ENCODE measurements around the gene NOXO1. TPM values are rescaled to one million over a fixed set of nuclear protein-coding genes. Genes with fewer than 3 reads are reported as not detected.

NOXO1 gene
- total and polyA plus RNA-seq, 7 experiments from 2014 or later = 0.17 to 1.3 (median 0.76) TPM

- ChIA-PET POLR2A (interaction anchor here (1.2 to 3.7 kb wide), 7 partner anchors 8 to 162 kb away, joined by 3 to 30 read pairs (median 8); partner anchors contain the start of genes GFER, NDUFB10, RNF151 and RPS2), CTCF (interaction anchor here (0.5 kb wide), 1 partner anchor 889 kb away, joined by 3 read pairs; no protein-coding TSS in a partner anchor)
- intact Hi-C loops (cut with micrococcal nuclease) = loop anchor here in 1 of 2 donors (10.0 kb wide), 1 partner anchor 231 kb away; the partner anchor contains the start of gene E4F1
- Histone ChIP-seq H3K4me1 (ENCODE audit: control insufficient read depth in 2 of 2, insufficient read depth in 2 of 2, low read length in 2 of 2) (peaks cover 15 to 16% of the 10 kb centered on the region in 2 donors), H3K4me3 (ENCODE audit: low read length) (no peak overlapping the region), H3K27me3 (ENCODE audit: control insufficient read depth in 2 of 2, insufficient read depth in 2 of 2, low read length in 2 of 2) (peaks cover 0 to 3% of the 10 kb centered on the region in 2 donors), H3K9me3 (ENCODE audit: control insufficient read depth in 2 of 3, low read length in 3 of 3) (no peaks in the 10 kb centered on the region), H3K36me3 (ENCODE audit: control insufficient read depth in 2 of 3, insufficient read depth in 3 of 3, low read length in 3 of 3) (peaks cover 0 to 20% (median 0%) of the 10 kb centered on the region in 3 experiments), H3K27ac (ENCODE audit: low read depth, low read length) (peak overlapping the region; percentile 33)
- H3K4me3 Mint-ChIP-seq = peak overlapping the region in 6 of 10 donors; percentile 4 to 70 (median 27)
- peaks cover 3 to 30% (median 22%) of the 10 kb centered on the region in 7 donors for H3K4me1 Mint-ChIP-seq
- peaks cover 0 to 9% (median 6%) of the 10 kb centered on the region in 5 donors for H3K36me3 Mint-ChIP-seq
- peak overlapping the region in 8 of 9 donors; percentile 37 to 90 (median 68) for H3K27ac Mint-ChIP-seq
- DNase-seq (no peak), ATAC-seq (no peak)
- no peaks in the 10 kb centered on the region for H3K9me3 Mint-ChIP-seq
- H3K27me3 Mint-ChIP-seq = peaks cover 4 to 7% (median 6%) of the 10 kb centered on the region in 5 donors
Observed at GRCh38 chr16:1993731-1994131, 12.5 kb upstream of the NOXO1 start.

GRCh38 chr16:1992704-1993317 lies 11.5 kb upstream of the NOXO1 start:
- POLR2A ChIA-PET = interaction anchor here (0.7 to 3.7 kb wide), 10 partner anchors 9 to 163 kb away, joined by 3 to 39 read pairs (median 7); partner anchors contain the start of genes GFER, NDUFB10, NOXO1 and RNF151

GRCh38 chr16:1991948-1992703 lies 10.9 kb upstream of the NOXO1 start:
- CTCF ChIA-PET = interaction anchor here (1.0 kb wide), 1 partner anchor 163 kb away, joined by 3 read pairs; the partner anchor contains the start of gene TRAF7
- Mint-ChIP-seq H3K27me3 (peaks cover 8 to 14% (median 10%) of the 10 kb centered on the region in 5 donors), H3K36me3 (peaks cover 0 to 5% (median under 1%) of the 10 kb centered on the region in 5 donors), H3K4me3 (peak overlapping the region in 9 of 10 donors; percentile 45 to 82 (median 75)), H3K4me1 (peaks cover 5 to 33% (median 22%) of the 10 kb centered on the region in 7 donors), H3K9me3 (no peaks in the 10 kb centered on the region), H3K27ac (peak overlapping the region in 7 of 9 donors; percentile 22 to 82 (median 62))
- ATAC-seq = peak; percentile 95
- Histone ChIP-seq H3K4me3 (ENCODE audit: low read length) (peak overlapping the region; percentile 39), H3K27ac (ENCODE audit: low read depth, low read length) (peak overlapping the region; percentile 54), H3K27me3 (ENCODE audit: control insufficient read depth in 2 of 2, insufficient read depth in 2 of 2, low read length in 2 of 2) (peaks cover 0 to 3% of the 10 kb centered on the region in 2 donors), H3K36me3 (ENCODE audit: control insufficient read depth in 2 of 3, insufficient read depth in 3 of 3, low read length in 3 of 3) (peaks cover 0 to 6% (median 0%) of the 10 kb centered on the region in 3 experiments), H3K4me1 (ENCODE audit: control insufficient read depth in 2 of 2, insufficient read depth in 2 of 2, low read length in 2 of 2) (peaks cover 15 to 16% of the 10 kb centered on the region in 2 donors), H3K9me3 (ENCODE audit: control insufficient read depth in 2 of 3, low read length in 3 of 3) (no peaks in the 10 kb centered on the region)
- POLR2A ChIA-PET = interaction anchor here (0.7 to 3.7 kb wide), 10 partner anchors 8 to 164 kb away, joined by 3 to 39 read pairs (median 5); partner anchors contain the start of genes GFER, NDUFB10, NOXO1 and RNF151
- intact Hi-C loops (cut with micrococcal nuclease) = loop anchor here (1.0 to 10.0 kb wide), 8 partner anchors 8 to 233 kb away; partner anchors contain the start of genes GFER (in 2 of the 2), MSRB1 (in 2 of the 2), ZNF598 (in 2 of the 2) and E4F1 (in 1 of the 2)
- peak; percentile 85 to 98 (median 92) for DNase-seq

More at GRCh38 chr16:1992704-1993317, 11.5 kb upstream of the NOXO1 start:
- Mint-ChIP-seq H3K27me3 (peaks cover 8 to 12% (median 10%) of the 10 kb centered on the region in 5 donors), H3K4me1 (peaks cover 5 to 33% (median 22%) of the 10 kb centered on the region in 7 donors), H3K36me3 (peaks cover 0 to 5% (median 4%) of the 10 kb centered on the region in 5 donors), H3K9me3 (no peaks in the 10 kb centered on the region), H3K4me3 (no peak overlapping the region), H3K27ac (peak overlapping the region in 1 of 9 donors; percentile 58)
- H3K4me3 ChIP-seq (ENCODE audit: low read length) = no peak overlapping the region
- intact Hi-C loops (cut with micrococcal nuclease) = loop anchor here (1.0 to 10.0 kb wide), 7 partner anchors 9 to 232 kb away; partner anchors contain the start of genes GFER (in 2 of the 2), MSRB1 (in 2 of the 2), ZNF598 (in 2 of the 2) and E4F1 (in 1 of the 2)
- CTCF ChIA-PET = interaction anchor here (1.0 kb wide), 1 partner anchor 163 kb away, joined by 3 read pairs; the partner anchor contains the start of gene TRAF7
- peak overlapping the region; percentile 33 for H3K27ac ChIP-seq (ENCODE audit: low read depth, low read length)
- DNase-seq (no peak), ATAC-seq (no peak)
- H3K4me1 ChIP-seq (ENCODE audit: control insufficient read depth in 2 of 2, insufficient read depth in 2 of 2, low read length in 2 of 2) = peaks cover 15 to 16% of the 10 kb centered on the region in 2 donors
- H3K36me3 ChIP-seq (ENCODE audit: control insufficient read depth in 2 of 3, insufficient read depth in 3 of 3, low read length in 3 of 3) = peaks cover 0 to 11% (median 0%) of the 10 kb centered on the region in 3 experiments
- peaks cover 0 to 3% of the 10 kb centered on the region in 2 donors for H3K27me3 ChIP-seq (ENCODE audit: control insufficient read depth in 2 of 2, insufficient read depth in 2 of 2, low read length in 2 of 2)
- no peaks in the 10 kb centered on the region for H3K9me3 ChIP-seq (ENCODE audit: control insufficient read depth in 2 of 3, low read length in 3 of 3)

GRCh38 chr16:1991588-1991947 lies 10.3 kb upstream of the NOXO1 start:
- peak overlapping the region in 6 of 9 donors; percentile 62 to 82 (median 72) for H3K27ac Mint-ChIP-seq
- peak overlapping the region; percentile 54 for H3K27ac ChIP-seq (ENCODE audit: low read depth, low read length)
- peak overlapping the region; percentile 68 to 83 (median 77) for H3K4me3 Mint-ChIP-seq
- H3K4me3 ChIP-seq (ENCODE audit: low read length) = peak overlapping the region; percentile 39
- H3K4me1 ChIP-seq (ENCODE audit: control insufficient read depth in 2 of 2, insufficient read depth in 2 of 2, low read length in 2 of 2) = peaks cover 15 to 16% of the 10 kb centered on the region in 2 donors
- intact Hi-C loops (cut with micrococcal nuclease) = loop anchor here (2.0 to 10.0 kb wide), 2 partner anchors 27 to 233 kb away; partner anchors contain the start of genes E4F1 (in 1 of the 2) and RPS2 (in 1 of the 2)
- CTCF ChIA-PET = no interaction called here
- ATAC-seq = no peak
- peaks cover 5 to 33% (median 22%) of the 10 kb centered on the region in 7 donors for H3K4me1 Mint-ChIP-seq
- peaks cover 8 to 14% (median 12%) of the 10 kb centered on the region in 5 donors for H3K27me3 Mint-ChIP-seq
- no peaks in the 10 kb centered on the region for H3K9me3 ChIP-seq (ENCODE audit: control insufficient read depth in 2 of 3, low read length in 3 of 3)
- H3K36me3 ChIP-seq (ENCODE audit: control insufficient read depth in 2 of 3, insufficient read depth in 3 of 3, low read length in 3 of 3) = peaks cover 0 to 4% (median 0%) of the 10 kb centered on the region in 3 experiments
- DNase-seq = no peak
- POLR2A ChIA-PET = interaction anchor here (1.0 to 3.7 kb wide), 11 partner anchors 9 to 691 kb away, joined by 3 to 39 read pairs (median 4); partner anchors contain the start of genes KCTD5, NDUFB10, NOXO1 and RNF151
- H3K36me3 Mint-ChIP-seq = peaks cover 0 to 5% (median 2%) of the 10 kb centered on the region in 5 donors
- peaks cover 0 to 3% of the 10 kb centered on the region in 2 donors for H3K27me3 ChIP-seq (ENCODE audit: control insufficient read depth in 2 of 2, insufficient read depth in 2 of 2, low read length in 2 of 2)
- H3K9me3 Mint-ChIP-seq = no peaks in the 10 kb centered on the region

GRCh38 chr16:1991135-1991551 lies 9.9 kb upstream of the NOXO1 start:
- H3K9me3 Mint-ChIP-seq = no peaks in the 10 kb centered on the region
- ATAC-seq (peak; percentile 16), DNase-seq (peak in 4 of 9 donors; percentile 36 to 55 (median 42))
- H3K36me3 Mint-ChIP-seq = peaks cover 0 to 8% (median 4%) of the 10 kb centered on the region in 5 donors
- H3K36me3 ChIP-seq (ENCODE audit: control insufficient read depth in 2 of 3, insufficient read depth in 3 of 3, low read length in 3 of 3) = peaks cover 0 to 8% (median 0%) of the 10 kb centered on the region in 3 experiments
- peaks cover 5 to 33% (median 22%) of the 10 kb centered on the region in 7 donors for H3K4me1 Mint-ChIP-seq
- ChIA-PET POLR2A (interaction anchor here (0.6 to 3.7 kb wide), 14 partner anchors 9 to 1242 kb away, joined by 3 to 39 read pairs (median 4); partner anchors contain the start of genes KCTD5, NDUFB10, NOXO1 and PGP), CTCF (no interaction called here)
- peaks cover 15 to 16% of the 10 kb centered on the region in 2 donors for H3K4me1 ChIP-seq (ENCODE audit: control insufficient read depth in 2 of 2, insufficient read depth in 2 of 2, low read length in 2 of 2)
- H3K4me3 Mint-ChIP-seq = peak overlapping the region; percentile 68 to 83 (median 77)
- no peaks in the 10 kb centered on the region for H3K9me3 ChIP-seq (ENCODE audit: control insufficient read depth in 2 of 3, low read length in 3 of 3)
- peaks cover 0 to 3% of the 10 kb centered on the region in 2 donors for H3K27me3 ChIP-seq (ENCODE audit: control insufficient read depth in 2 of 2, insufficient read depth in 2 of 2, low read length in 2 of 2)
- H3K27ac Mint-ChIP-seq = peak overlapping the region in 6 of 9 donors; percentile 59 to 82 (median 68)
- intact Hi-C loops (cut with micrococcal nuclease) = loop anchor here (2.0 to 10.0 kb wide), 2 partner anchors 26 to 234 kb away; partner anchors contain the start of genes E4F1 (in 1 of the 2) and RPS2 (in 1 of the 2)
- peak overlapping the region; percentile 39 for H3K4me3 ChIP-seq (ENCODE audit: low read length)
- peaks cover 8 to 17% (median 12%) of the 10 kb centered on the region in 5 donors for H3K27me3 Mint-ChIP-seq
- H3K27ac ChIP-seq (ENCODE audit: low read depth, low read length) = no peak overlapping the region

Measured in naive thymus-derived CD4-positive, alpha-beta T cell (primary cell).